Tibial nerve (tissue), 4 donors: Measurements from ENCODE around the gene YTHDF2. TPM values are rescaled to one million over a fixed set of nuclear protein-coding genes. Genes with fewer than 3 reads are reported as not detected.

ENCODE experiments used
- DNase-seq, 2 donors: peaks; one replicate each; pipeline ENCODE4 v3.0.0-alpha.2; 2019; ENCODE audit warnings: low spot score in 2 of 2
- H3K27ac ChIP-seq, 4 donors: fragments of 200-600 bp; sonication (generic) in 3 of 4; one replicate each; pipeline ENCODE4 v1.5.1; 2017 to 2019; ENCODE audit warnings: mild to moderate bottlenecking in 1 of 4
- H3K27me3 ChIP-seq, 2 donors: fragments of 200-600 bp; sonication (generic) in 1 of 2; one replicate each; pipeline versions ENCODE4 v1.5.1 to v1.6.0; 2017 to 2019
- H3K36me3 ChIP-seq, 3 donors: fragments of 200-600 bp; sonication (generic); one replicate each; pipeline ENCODE4 v1.5.1; 2018 to 2019
- H3K4me1 ChIP-seq, 4 donors: fragments of 200-600 bp; sonication (generic) in 3 of 4; one replicate each; pipeline ENCODE4 v1.5.1; 2017 to 2019
- H3K4me3 ChIP-seq, 4 donors: fragments of 200-600 bp; sonication (generic) in 3 of 4; one replicate each; pipeline ENCODE4 v1.5.1; 2017 to 2019; ENCODE audit warnings: mild to moderate bottlenecking in 1 of 4, moderate library complexity in 1 of 4
- H3K9me3 ChIP-seq, 4 donors: fragments of 200-600 bp; sonication (generic) in 3 of 4; one replicate each; pipeline ENCODE4 v1.5.1; 2017 to 2019
- EP300 ChIP-seq, 2 donors: sonication (generic); formaldehyde crosslinking; IDR thresholded peaks; one replicate each; pipeline ENCODE4 v1.6.1; 2017; ENCODE audit warnings: antibody characterized with exemption in 2 of 2, mild to moderate bottlenecking in 1 of 2
- POLR2A ChIP-seq, 2 donors: fragments of 450-650 bp; IDR thresholded peaks; one replicate each; pipeline ENCODE4 v1.6.1; 2017; ENCODE audit warnings: antibody characterized with exemption in 2 of 2, mild to moderate bottlenecking in 2 of 2, moderate library complexity in 2 of 2
- WGBS, 2 donors: methylation state at CpG; one replicate each; pipeline ENCODE4 v1.1.5; 2018; 5-methylcytosine and 5-hydroxymethylcytosine counted together
- total RNA-seq, 4 donors: library from RNA; depleted of rRNA; stranded (reverse); fragments of >200 nt; gene quantifications; one replicate each; pipeline ENCODE4 v1.1.0, GENCODE V29; 2016
- TF ChIP-seq, protein P1 (sequence below), 5 experiments: fragments of 200-600 bp in 3 of 5; fragments of 450-650 bp in 2 of 5; sonication (generic) in 3 of 5; IDR thresholded peaks; one replicate each; pipeline ENCODE4 v1.5.1; 2016 to 2019; ENCODE audit warnings: antibody characterized with exemption in 5 of 5, mild to moderate bottlenecking in 3 of 5, moderate library complexity in 2 of 5

The YTHDF2 gene
- total RNA-seq, 4 donors from 2014 or later = 40.4 to 42.8 (median 41.0) TPM

DNA sequence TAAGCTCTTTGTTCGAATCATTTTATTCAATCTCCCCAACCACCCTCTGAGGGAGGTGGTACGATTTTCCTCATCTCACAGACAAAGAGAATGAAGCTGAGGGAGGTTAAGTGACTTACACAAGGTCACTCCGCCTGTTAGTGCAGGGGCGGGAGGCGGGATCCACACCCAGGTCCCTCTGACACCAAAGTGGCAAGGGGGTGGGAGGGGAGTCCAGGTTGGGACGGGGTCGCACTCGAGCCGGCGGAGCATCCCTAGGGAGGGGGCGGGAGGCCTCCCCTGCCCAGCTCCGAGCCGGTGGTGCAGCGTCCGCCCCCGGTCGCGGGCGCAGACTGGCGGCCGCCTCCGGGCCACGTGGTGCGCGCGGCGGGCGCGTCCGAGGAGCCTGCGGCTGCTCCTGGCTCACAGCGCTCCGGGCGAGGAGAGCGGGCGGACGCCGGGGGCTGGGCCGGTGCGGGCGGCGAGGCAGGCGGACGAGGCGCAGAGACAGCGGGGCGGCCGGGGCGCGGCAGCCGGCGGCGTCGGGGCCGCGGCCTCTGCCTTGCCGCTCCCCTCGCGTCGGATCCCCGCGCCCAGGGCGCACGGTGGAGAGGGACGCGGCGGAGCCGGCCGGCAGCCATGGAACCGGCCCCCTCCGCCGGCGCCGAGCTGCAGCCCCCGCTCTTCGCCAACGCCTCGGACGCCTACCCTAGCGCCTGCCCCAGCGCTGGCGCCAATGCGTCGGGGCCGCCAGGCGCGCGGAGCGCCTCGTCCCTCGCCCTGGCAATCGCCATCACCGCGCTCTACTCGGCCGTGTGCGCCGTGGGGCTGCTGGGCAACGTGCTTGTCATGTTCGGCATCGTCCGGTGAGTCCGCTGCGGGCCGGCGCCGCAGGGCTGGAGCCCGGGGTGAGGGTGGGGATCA, 75.3 kb downstream of the YTHDF2 start, which contains the start of gene OPRD1:
Gene OPRD1, plus strand, starts transcription at position 405 of the 903 bp plus-strand sequence. Its CDS starts 214 bp downstream, at position 619.
- Histone ChIP-seq H3K4me1 (peaks cover 0 to 11% (median 0%) of the 10 kb centered on the region in 4 donors), H3K4me3 (no peak within 1 kb of the TSS), H3K36me3 (no peaks in the 10 kb centered on the region), H3K9me3 (no peaks in the 10 kb centered on the region), H3K27me3 (peaks cover 0 to 78% of the 10 kb centered on the region in 2 donors), H3K27ac (no peak within 1 kb of the TSS)
- DNase-seq = no peak
- TF ChIP-seq, protein P1, sequence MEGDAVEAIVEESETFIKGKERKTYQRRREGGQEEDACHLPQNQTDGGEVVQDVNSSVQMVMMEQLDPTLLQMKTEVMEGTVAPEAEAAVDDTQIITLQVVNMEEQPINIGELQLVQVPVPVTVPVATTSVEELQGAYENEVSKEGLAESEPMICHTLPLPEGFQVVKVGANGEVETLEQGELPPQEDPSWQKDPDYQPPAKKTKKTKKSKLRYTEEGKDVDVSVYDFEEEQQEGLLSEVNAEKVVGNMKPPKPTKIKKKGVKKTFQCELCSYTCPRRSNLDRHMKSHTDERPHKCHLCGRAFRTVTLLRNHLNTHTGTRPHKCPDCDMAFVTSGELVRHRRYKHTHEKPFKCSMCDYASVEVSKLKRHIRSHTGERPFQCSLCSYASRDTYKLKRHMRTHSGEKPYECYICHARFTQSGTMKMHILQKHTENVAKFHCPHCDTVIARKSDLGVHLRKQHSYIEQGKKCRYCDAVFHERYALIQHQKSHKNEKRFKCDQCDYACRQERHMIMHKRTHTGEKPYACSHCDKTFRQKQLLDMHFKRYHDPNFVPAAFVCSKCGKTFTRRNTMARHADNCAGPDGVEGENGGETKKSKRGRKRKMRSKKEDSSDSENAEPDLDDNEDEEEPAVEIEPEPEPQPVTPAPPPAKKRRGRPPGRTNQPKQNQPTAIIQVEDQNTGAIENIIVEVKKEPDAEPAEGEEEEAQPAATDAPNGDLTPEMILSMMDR (IDR thresholded peaks at IDR 0.05) = no peak
- TF ChIP-seq EP300 (IDR thresholded peaks at IDR 0.05) (no peak), POLR2A (IDR thresholded peaks at IDR 0.05) (no peak)
- 5 to 7% methylated on average over 27 to 33 of the region's 108 CpGs for WGBS, 2 donors

DNA sequence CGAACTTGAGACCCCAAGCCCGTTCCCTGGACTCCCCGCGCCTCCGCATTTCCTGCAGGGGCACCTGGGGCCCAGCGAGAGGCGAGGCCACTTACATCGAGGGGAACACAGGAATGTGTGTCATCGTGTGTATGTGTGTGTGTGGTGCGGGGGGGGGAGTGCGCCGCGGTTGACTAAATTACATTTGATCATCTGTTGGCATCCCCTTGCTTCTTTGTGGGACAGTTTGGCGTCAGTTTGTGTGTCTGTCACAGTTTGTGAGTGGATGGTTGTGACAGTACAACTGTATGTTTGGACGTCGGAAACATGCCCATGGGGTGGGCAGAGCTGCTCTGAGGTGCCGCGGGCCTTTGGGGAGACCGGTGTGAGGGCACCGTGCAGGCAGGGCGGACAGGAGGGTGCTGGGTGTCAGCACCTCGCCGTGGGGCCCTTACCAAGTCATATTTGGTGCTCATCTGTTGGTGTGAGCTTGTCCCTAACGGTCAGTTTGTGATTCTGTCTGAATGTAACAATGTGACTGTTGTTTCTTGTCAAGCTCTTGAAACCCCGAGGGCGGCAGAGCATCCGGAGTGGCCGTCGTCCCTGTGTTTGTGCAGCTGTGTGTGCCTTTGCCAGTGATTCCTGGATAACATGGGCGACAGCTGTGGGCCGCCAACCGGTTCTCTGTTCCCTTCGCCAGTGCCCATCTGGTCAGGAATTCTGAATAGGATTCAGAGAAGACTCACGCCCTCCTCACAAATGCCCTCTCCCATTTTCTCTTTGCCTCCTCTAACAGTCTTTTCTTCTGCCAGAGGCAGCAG, 76.1 kb downstream of the YTHDF2 start:
- DNase-seq = no peak
- Histone ChIP-seq H3K36me3 (no peaks in the 10 kb centered on the region), H3K9me3 (no peaks in the 10 kb centered on the region), H3K27me3 (peaks cover 0 to 86% of the 10 kb centered on the region in 2 donors), H3K4me3 (no peak overlapping the region), H3K27ac (no peak overlapping the region), H3K4me1 (peaks cover 0 to 11% (median 0%) of the 10 kb centered on the region in 4 donors)
- TF ChIP-seq, protein P1 (IDR thresholded peaks at IDR 0.05) = no peak
- no peak for TF ChIP-seq POLR2A (IDR thresholded peaks at IDR 0.05)
- no peak for TF ChIP-seq EP300 (IDR thresholded peaks at IDR 0.05)
- 14 to 29% methylated on average over 25 to 34 of the region's 34 CpGs for WGBS, 2 donors

DNA sequence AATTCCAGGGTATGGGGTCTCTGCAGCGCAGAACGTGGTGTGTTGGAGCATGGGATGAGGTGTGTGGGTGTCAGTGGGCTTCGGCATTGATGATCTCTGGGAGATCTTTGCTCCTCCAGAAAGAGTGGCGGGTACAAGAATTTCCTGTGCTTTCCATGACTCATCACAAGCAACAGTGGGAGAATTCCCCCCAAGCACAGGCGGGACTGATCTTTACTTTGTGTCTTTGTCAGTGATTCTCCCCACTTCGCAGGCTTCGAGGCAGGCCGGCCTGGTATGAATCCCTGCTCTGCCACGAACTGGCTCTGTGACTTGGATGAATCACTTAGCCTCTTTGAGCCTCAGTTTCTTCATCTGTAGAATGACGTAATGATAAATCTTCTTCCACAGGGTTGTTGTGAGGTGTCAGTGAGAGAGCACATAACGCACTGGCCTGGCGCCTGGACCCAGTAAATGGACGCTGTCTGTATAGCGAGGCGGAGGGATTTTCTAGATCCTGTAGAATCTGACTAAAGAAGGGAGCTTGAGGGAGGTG, 77.3 kb downstream of the YTHDF2 start:
- no peak overlapping the region for H3K27ac ChIP-seq
- H3K27me3 ChIP-seq = peaks cover 0 to 92% of the 10 kb centered on the region in 2 donors
- no peaks in the 10 kb centered on the region for H3K36me3 ChIP-seq
- no peaks in the 10 kb centered on the region for H3K9me3 ChIP-seq
- no peak for DNase-seq
- H3K4me3 ChIP-seq = no peak overlapping the region
- WGBS, 2 donors = 61 to 73% methylated on average over 15 of the region's 15 CpGs
- H3K4me1 ChIP-seq = peaks cover 0 to 11% (median 0%) of the 10 kb centered on the region in 4 donors
- TF ChIP-seq EP300 (IDR thresholded peaks at IDR 0.05) = no peak
- no peak for TF ChIP-seq POLR2A (IDR thresholded peaks at IDR 0.05)
- TF ChIP-seq, protein P1 (IDR thresholded peaks at IDR 0.05) = no peak

DNA sequence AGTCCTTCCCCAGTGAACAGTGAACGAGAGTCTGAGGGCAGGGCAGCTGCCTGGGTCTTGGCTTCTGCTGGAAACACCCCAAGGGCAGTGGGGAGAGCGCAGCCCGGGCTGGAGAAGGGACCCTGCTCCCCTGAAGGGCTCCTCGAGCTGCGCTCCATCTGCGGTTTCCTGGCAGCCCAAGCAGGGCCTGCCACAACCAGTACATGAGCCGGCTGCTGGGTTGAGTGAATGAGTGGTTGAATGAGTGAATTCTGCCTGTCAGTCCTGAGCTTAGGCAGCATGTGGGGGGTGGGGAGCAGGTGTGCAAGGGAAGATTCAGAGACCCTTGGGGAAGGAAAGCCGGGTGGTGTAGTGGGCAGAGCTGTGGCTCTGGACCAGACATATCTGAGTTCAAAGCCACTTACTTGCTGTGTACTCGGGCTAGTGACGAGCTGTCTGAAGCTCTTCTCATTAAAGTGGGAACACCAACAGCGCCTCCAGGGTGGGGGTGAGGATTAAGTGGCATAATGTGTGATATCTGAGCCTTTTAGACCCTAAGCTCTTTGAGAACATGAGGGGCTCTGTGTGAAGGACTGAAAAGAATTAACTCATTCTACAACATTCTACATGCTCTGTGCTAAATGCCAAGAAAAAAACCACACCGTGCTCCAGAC, 78.9 kb downstream of the YTHDF2 start:
- Histone ChIP-seq H3K36me3 (no peaks in the 10 kb centered on the region), H3K27me3 (peaks cover 0 to 77% of the 10 kb centered on the region in 2 donors), H3K27ac (no peak overlapping the region), H3K9me3 (no peaks in the 10 kb centered on the region), H3K4me3 (no peak overlapping the region), H3K4me1 (peaks cover 0 to 11% (median 0%) of the 10 kb centered on the region in 4 donors)
- DNase-seq = no peak
- no peak for TF ChIP-seq EP300 (IDR thresholded peaks at IDR 0.05)
- TF ChIP-seq POLR2A (IDR thresholded peaks at IDR 0.05) = no peak
- TF ChIP-seq, protein P1 (IDR thresholded peaks at IDR 0.05) = no peak
- 29 to 33% methylated on average over 10 to 12 of the region's 12 CpGs for WGBS, 2 donors
